HepG2 (cell line): ENCODE results near the gene ATE1. TPM values are rescaled to one million over a fixed set of nuclear protein-coding genes. Genes with fewer than 3 reads are reported as not detected.

Source experiments
- ATAC-seq: fragments of 200-7000 bp; cut with Tn5 transposase; 3 replicates; pipeline ENCODE4 v1.9.1; 2020; ENCODE audit warnings: mild to moderate bottlenecking, moderate library complexity
- BruUV-seq: library from RNA; stranded (reverse); fragments of 400-500 nt; replicated peaks from 2 replicates; lab custom pipeline; 2021; lab: Mats Ljungman, UMichigan
- CTCF ChIA-PET: fragments of 300-600 bp; formaldehyde crosslinking; extraction: SDS; loops from one replicate; lab custom pipeline; 2021; ENCODE audit warnings: low total read pairs, inconsistent platforms, low intra/inter-chr PET ratio; lab: Yijun Ruan, JAX
- POLR2A ChIA-PET: fragments of 350-600 bp; sonication (Branson Sonifier 250); formaldehyde crosslinking; loops from one replicate; lab custom pipeline; 2020; ENCODE audit warnings: antibody characterized with exemption, inconsistent platforms; lab: Yijun Ruan, JAX
- DNase-seq: peaks from one replicate; pipeline ENCODE4 v3.0.0-alpha.2; 2015; ENCODE audit warnings: low spot score
- FAIRE-seq: peaks from 3 replicates; lab custom pipeline; 2011; peaks lifted over from hg19 to GRCh38; lab: Jason Lieb, UNC
- H2AFZ ChIP-seq: one replicate; pipeline ENCODE4 v1.6.1; 2011; ENCODE audit warnings: low read length, inconsistent platforms
- H3K27ac ChIP-seq: fragments of 300-600 bp; 3 replicates; pipeline ENCODE4 v1.8.0; 2011; ENCODE audit warnings: mixed run types, mild to moderate bottlenecking, mixed read lengths, low read length, inconsistent platforms; ENCODE audit not compliant: insufficient read depth; ENCODE audit errors: extremely low read length
- H3K27me3 ChIP-seq, 2 experiments: fragments of 200-600 bp in 1 of 2; 2 replicates in 1 of 2; 3 replicates in 1 of 2; pipeline versions ENCODE4 v1.6.0 to v1.8.0; 2011; ENCODE audit warnings: low read length in 2 of 2, mild to moderate bottlenecking in 2 of 2, moderate library complexity in 2 of 2, inconsistent platforms in 1 of 2; ENCODE audit not compliant: insufficient read depth in 2 of 2, control insufficient read depth in 1 of 2
- H3K36me3 ChIP-seq, 2 experiments: fragments of 200-600 bp in 1 of 2; replicated peaks in 1 of 2; 2 replicates in 1 of 2; 3 replicates in 1 of 2; pipeline versions ENCODE4 v1.5.1 to v1.8.0; 2011; ENCODE audit warnings: low read length in 2 of 2, inconsistent platforms in 1 of 2; ENCODE audit not compliant: insufficient read depth in 2 of 2, control insufficient read depth in 1 of 2
- H3K4me1 ChIP-seq: 2 replicates; pipeline ENCODE4 v1.5.1; 2012; ENCODE audit warnings: low read length, inconsistent platforms; ENCODE audit not compliant: insufficient read depth
- H3K4me2 ChIP-seq: 2 replicates; pipeline ENCODE4 v1.6.0; 2011; ENCODE audit warnings: low read depth, low read length, inconsistent platforms
- H3K4me3 ChIP-seq, 3 experiments: fragments of 200-600 bp in 1 of 3; sonication (generic), shearing (Covaris generic) in 1 of 3; replicated peaks in 1 of 3; 2 replicates each; pipeline ENCODE4 v1.5.1; 2011 to 2016; ENCODE audit warnings: low read length in 3 of 3, inconsistent platforms in 2 of 3, low read depth in 2 of 3, mild to moderate bottlenecking in 2 of 3, control low read depth in 1 of 3, mixed read lengths in 1 of 3; ENCODE audit not compliant: insufficient read depth in 1 of 3
- H3K79me2 ChIP-seq: one replicate; pipeline ENCODE4 v1.6.1; 2011; ENCODE audit warnings: low read length, inconsistent platforms; ENCODE audit not compliant: insufficient read depth
- H3K9ac ChIP-seq: 2 replicates; pipeline ENCODE4 v1.6.0; 2011; ENCODE audit warnings: mild to moderate bottlenecking, low read depth, low read length, inconsistent platforms; ENCODE audit not compliant: insufficient read depth
- H3K9me3 ChIP-seq: 2 replicates; pipeline ENCODE4 v1.5.1; 2012; ENCODE audit warnings: mild to moderate bottlenecking, low read length
- H4K20me1 ChIP-seq: 2 replicates; pipeline ENCODE4 v1.6.0; 2011; ENCODE audit warnings: inconsistent platforms, mild to moderate bottlenecking, low read length, moderate library complexity; ENCODE audit not compliant: insufficient read depth
- CCDC6 ChIP-seq: sonication (generic); formaldehyde crosslinking; IDR thresholded peaks from 2 replicates; pipeline ENCODE4 v1.8.1; 2022; ENCODE audit warnings: mild to moderate bottlenecking, missing genetic modification reagents, moderate library complexity
- CENPT ChIP-seq: sonication (generic); formaldehyde crosslinking; IDR thresholded peaks from 2 replicates; pipeline ENCODE4 v1.8.0; 2022; ENCODE audit warnings: low read depth, mild to moderate bottlenecking, moderate library complexity, missing genetic modification reagents
- EP300 ChIP-seq, 3 experiments: sonication (generic) in 1 of 3; formaldehyde crosslinking in 1 of 3; IDR thresholded peaks; 2 replicates each; pipeline versions ENCODE4 v1.5.1 to v1.6.1; 2011 to 2020; ENCODE audit warnings: low read depth in 2 of 3, low read length in 2 of 3, borderline replicate concordance in 1 of 3, improper control_type of control experiment in 1 of 3, mild to moderate bottlenecking in 1 of 3, missing genetic modification reagents in 1 of 3, moderate library complexity in 1 of 3
- HOXA9 ChIP-seq: sonication (generic); formaldehyde crosslinking; IDR thresholded peaks from 2 replicates; pipeline ENCODE4 v1.8.1; 2022; ENCODE audit warnings: missing genetic modification reagents, mild to moderate bottlenecking, moderate library complexity, borderline replicate concordance
- HOXD1 ChIP-seq: sonication (generic); formaldehyde crosslinking; IDR thresholded peaks from 2 replicates; pipeline ENCODE4 v1.5.0; 2020; ENCODE audit warnings: missing genetic modification reagents
- KAT8 ChIP-seq: IDR thresholded peaks from 2 replicates; pipeline ENCODE4 v1.6.1; 2016; ENCODE audit warnings: missing genetic modification reagents, missing compliant biosample characterization
- NBN ChIP-seq: fragments of 450-650 bp; conservative IDR thresholded peaks from 2 replicates; pipeline ENCODE4 v1.6.1; 2017
- PAF1 ChIP-seq: IDR thresholded peaks from 2 replicates; pipeline ENCODE4 v1.6.1; 2016; ENCODE audit warnings: missing genetic modification reagents, missing compliant biosample characterization
- SRY ChIP-seq: sonication (generic); formaldehyde crosslinking; IDR thresholded peaks from 2 replicates; pipeline ENCODE4 v1.8.0; 2022; ENCODE audit warnings: mild to moderate bottlenecking, missing genetic modification reagents
- TAF15 ChIP-seq: fragments of 200-400 bp; formaldehyde crosslinking; IDR thresholded peaks from one replicate; pipeline ENCODE4 v1.6.1; 2018; ENCODE audit warnings: mild to moderate bottlenecking, low read depth, low read length; ENCODE audit not compliant: poor library complexity, severe bottlenecking
- YY1 ChIP-seq: IDR thresholded peaks from 2 replicates; pipeline ENCODE4 v1.6.1; 2011; ENCODE audit warnings: low read length, low read depth, moderate library complexity, mild to moderate bottlenecking; ENCODE audit not compliant: insufficient read depth, insufficient replicate concordance
- ZNF282 ChIP-seq: fragments of 450-650 bp; IDR thresholded peaks from 2 replicates; pipeline ENCODE4 v1.6.1; 2018; ENCODE audit not compliant: partially characterized antibody
- ZNF317 ChIP-seq: sonication (generic); formaldehyde crosslinking; IDR thresholded peaks from 2 replicates; pipeline ENCODE4 v1.5.0; 2020; ENCODE audit warnings: mild to moderate bottlenecking, missing genetic modification reagents
- ZNF331 ChIP-seq: sonication (generic); formaldehyde crosslinking; IDR thresholded peaks from 2 replicates; pipeline ENCODE4 v1.4.0; 2020; ENCODE audit warnings: missing genetic modification reagents
- ZNF33A ChIP-seq: sonication (generic); formaldehyde crosslinking; IDR thresholded peaks from 2 replicates; pipeline ENCODE4 v1.5.1; 2020; ENCODE audit warnings: missing genetic modification reagents, mild to moderate bottlenecking, moderate library complexity, borderline replicate concordance
- ZNF33B ChIP-seq: sonication (generic); formaldehyde crosslinking; IDR thresholded peaks from 2 replicates; pipeline ENCODE4 v1.5.1; 2020; ENCODE audit warnings: mild to moderate bottlenecking, missing genetic modification reagents
- ZNF703 ChIP-seq: sonication (generic); formaldehyde crosslinking; IDR thresholded peaks from 2 replicates; pipeline ENCODE4 v1.5.1; 2020; ENCODE audit warnings: missing genetic modification reagents, mild to moderate bottlenecking, moderate library complexity, borderline replicate concordance
- ZNF777 ChIP-seq: sonication (generic); formaldehyde crosslinking; IDR thresholded peaks from 2 replicates; pipeline ENCODE4 v1.4.0; 2020; ENCODE audit warnings: missing genetic modification reagents
- ZSCAN12 ChIP-seq: sonication (generic); formaldehyde crosslinking; IDR thresholded peaks from 2 replicates; pipeline ENCODE4 v1.9.0; 2021; ENCODE audit warnings: mild to moderate bottlenecking, missing genetic modification reagents
- ZSCAN9 ChIP-seq: IDR thresholded peaks from 2 replicates; pipeline ENCODE4 v1.6.1; 2016; ENCODE audit warnings: borderline replicate concordance
- WGBS: methylation state at CpG from one replicate; pipeline ENCODE4 v1.1.6; 2017; ENCODE audit warnings: low lambda C conversion rate; 5-methylcytosine and 5-hydroxymethylcytosine counted together
- in situ Hi-C: cut with HindIII; loops from 2 replicates; pipeline ENCODE4 v1.10.0; 2017; ENCODE audit warnings: low pct_unique_long_range_greater_than_20kb; ENCODE audit not compliant: extremely low pct_ligation_motif_present
- intact Hi-C: fragments of 100-400 bp; cut with micrococcal nuclease; formaldehyde crosslinking; loops from one replicate; pipeline ENCODE4 v1.10.0; 2022; ENCODE audit not compliant: unreplicated experiment
- polyA plus RNA-seq, 8 experiments: library from polyadenylated mRNA; depleted of rRNA in 3 of 8; stranded (reverse) in 7 of 8; unstranded in 1 of 8; fragments of >200 nt; fragmentation: Illumina TruSeq in 4 of 8; extraction: Trizol in 4 of 8; gene quantifications; 2 replicates each; pipeline versions ENCODE4 v1.2.1 to v1.2.3, GENCODE V29; 2011 to 2016; ENCODE audit warnings: low read depth in 4 of 8, missing spikeins in 1 of 8, mixed read lengths in 1 of 8; ENCODE audit not compliant: insufficient read depth in 1 of 8
- total RNA-seq, 5 experiments: library from RNA; depleted of rRNA; stranded (reverse); fragments of >200 nt; fragmentation: Illumina TruSeq; extraction: Trizol; gene quantifications; 2 replicates each; pipeline ENCODE4 v1.2.3, GENCODE V29; 2016; ENCODE audit warnings: low read depth in 1 of 5
- TF ChIP-seq, protein P1 (sequence below): sonication (generic); formaldehyde crosslinking; IDR thresholded peaks from 2 replicates; pipeline ENCODE4 v1.5.1; 2020; ENCODE audit warnings: mild to moderate bottlenecking, missing genetic modification reagents, moderate library complexity
- TF ChIP-seq, protein P2 (sequence below): sonication (generic); formaldehyde crosslinking; IDR thresholded peaks from 2 replicates; pipeline ENCODE4 v1.4.0; 2020; ENCODE audit warnings: mild to moderate bottlenecking, missing genetic modification reagents

Gene ATE1
- total and polyA plus RNA-seq, 2 of the 13 experiments (the other 11 are each of a cell fraction or from before 2014, with no cell fraction given), result 17.5 to 42.2 TPM

DNA sequence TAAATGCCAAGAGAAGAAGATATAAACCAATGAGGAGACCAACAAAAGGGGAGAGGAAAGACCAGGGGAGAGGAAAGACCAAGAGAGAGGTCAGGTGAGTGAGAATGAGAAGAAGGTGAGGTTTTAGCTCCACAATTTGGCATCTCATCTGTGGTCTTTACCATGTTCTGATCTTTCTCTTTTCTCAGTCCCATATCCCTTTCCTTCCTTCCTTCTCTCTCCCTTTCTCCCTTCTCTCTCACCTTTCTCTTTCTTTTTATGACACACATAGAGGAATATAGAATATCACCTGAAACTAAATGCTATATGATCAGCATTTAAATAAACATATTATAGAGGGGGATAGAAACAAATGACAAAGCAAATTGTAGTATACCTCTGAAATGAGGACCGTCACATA is 57.4 kb downstream of the ATE1 start:
- POLR2A ChIA-PET, result no interaction called here

DNA sequence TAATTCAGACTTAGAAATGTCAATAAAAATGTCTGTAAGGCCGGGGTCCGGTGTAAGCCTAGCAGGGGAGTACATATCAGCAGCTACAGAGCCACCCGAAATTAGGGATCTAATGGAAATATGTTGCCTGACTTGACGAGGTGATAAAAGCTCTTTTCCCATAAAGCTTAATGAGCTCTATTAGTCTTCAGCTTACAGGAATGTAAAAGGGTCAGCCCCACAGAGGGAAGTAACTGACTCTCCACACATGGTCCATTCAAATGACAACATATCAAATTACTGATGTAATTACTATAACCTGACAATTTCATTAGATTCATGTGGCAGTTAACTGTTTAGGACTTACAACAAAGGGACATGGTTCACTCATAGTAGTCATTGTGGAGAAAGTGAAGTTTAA is 62.3 kb downstream of the ATE1 start:
- CTCF ChIA-PET, result no interaction called here
- no TSS peak for BruUV-seq
- POLR2A ChIA-PET, result no interaction called here
- no peak for TF ChIP-seq ZSCAN9 (CRISPR knock-in tag)
- no peak for TF ChIP-seq ZNF282
- no peak for TF ChIP-seq HOXA9 (CRISPR knock-in tag)
- no peak for TF ChIP-seq ZNF703 (CRISPR knock-in tag)
- no peak for TF ChIP-seq CCDC6 (CRISPR knock-in tag)
- TF ChIP-seq, protein P1, sequence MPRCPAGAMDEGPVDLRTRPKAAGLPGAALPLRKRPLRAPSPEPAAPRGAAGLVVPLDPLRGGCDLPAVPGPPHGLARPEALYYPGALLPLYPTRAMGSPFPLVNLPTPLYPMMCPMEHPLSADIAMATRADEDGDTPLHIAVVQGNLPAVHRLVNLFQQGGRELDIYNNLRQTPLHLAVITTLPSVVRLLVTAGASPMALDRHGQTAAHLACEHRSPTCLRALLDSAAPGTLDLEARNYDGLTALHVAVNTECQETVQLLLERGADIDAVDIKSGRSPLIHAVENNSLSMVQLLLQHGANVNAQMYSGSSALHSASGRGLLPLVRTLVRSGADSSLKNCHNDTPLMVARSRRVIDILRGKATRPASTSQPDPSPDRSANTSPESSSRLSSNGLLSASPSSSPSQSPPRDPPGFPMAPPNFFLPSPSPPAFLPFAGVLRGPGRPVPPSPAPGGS (CRISPR knock-in tag), result no peak
- no peak for TF ChIP-seq EP300 (IDR thresholded peaks at IDR 0.05; ENCODE audit: low read depth in 2 of 2, low read length in 2 of 2)
- TF ChIP-seq EP300 (CRISPR knock-in tag; IDR thresholded peaks at IDR 0.05; ENCODE audit: borderline replicate concordance), result no peak
- TF ChIP-seq ZNF331, result no peak
- TF ChIP-seq, protein P2, sequence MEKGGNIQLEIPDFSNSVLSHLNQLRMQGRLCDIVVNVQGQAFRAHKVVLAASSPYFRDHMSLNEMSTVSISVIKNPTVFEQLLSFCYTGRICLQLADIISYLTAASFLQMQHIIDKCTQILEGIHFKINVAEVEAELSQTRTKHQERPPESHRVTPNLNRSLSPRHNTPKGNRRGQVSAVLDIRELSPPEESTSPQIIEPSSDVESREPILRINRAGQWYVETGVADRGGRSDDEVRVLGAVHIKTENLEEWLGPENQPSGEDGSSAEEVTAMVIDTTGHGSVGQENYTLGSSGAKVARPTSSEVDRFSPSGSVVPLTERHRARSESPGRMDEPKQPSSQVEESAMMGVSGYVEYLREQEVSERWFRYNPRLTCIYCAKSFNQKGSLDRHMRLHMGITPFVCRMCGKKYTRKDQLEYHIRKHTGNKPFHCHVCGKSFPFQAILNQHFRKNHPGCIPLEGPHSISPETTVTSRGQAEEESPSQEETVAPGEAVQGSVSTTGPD (CRISPR knock-in tag), result no peak
- TF ChIP-seq TAF15, result no peak
- no peak for TF ChIP-seq HOXD1 (CRISPR knock-in tag)
- no peak for TF ChIP-seq SRY (CRISPR knock-in tag)
- no peak for TF ChIP-seq ZNF317

More for the DNA sequence above, 57.4 kb downstream of the ATE1 start:
- H3K36me3 ChIP-seq, result peaks cover 7 to 41% of the 10 kb centered on the region in 2 experiments
- TF ChIP-seq NBN (no peak), ZNF33A (CRISPR knock-in tag) (no peak), YY1 (no peak), KAT8 (no peak), EP300 (IDR thresholded peaks at IDR 0.05; ENCODE audit: low read depth in 2 of 2, low read length in 2 of 2) (no peak), EP300 (CRISPR knock-in tag; IDR thresholded peaks at IDR 0.05; ENCODE audit: borderline replicate concordance) (no peak), ZSCAN12 (CRISPR knock-in tag) (no peak), CENPT (no peak), ZNF33B (no peak), ZNF777 (CRISPR knock-in tag) (no peak), PAF1 (CRISPR knock-in tag) (no peak)
- 100% methylated on average over 1 of the region's 1 CpG for WGBS
- no peaks in the 10 kb centered on the region for H3K79me2 ChIP-seq
- CTCF ChIA-PET, result no interaction called here
- no peaks in the 10 kb centered on the region for H3K9me3 ChIP-seq
- no peaks in the 10 kb centered on the region for H3K4me1 ChIP-seq
- H3K27me3 ChIP-seq, result no peaks in the 10 kb centered on the region
- no peak for FAIRE-seq
- H4K20me1 ChIP-seq, result no peaks in the 10 kb centered on the region; the same call in 1 of the 2 replicates
- intact Hi-C loops, result no loop called here
- no TSS peak for BruUV-seq
- H3K9ac ChIP-seq, result no peak overlapping the region
- H2AFZ ChIP-seq, result no peak overlapping the region
- ATAC-seq, result no peak
- in situ Hi-C loops, result no loop called here
- no peak overlapping the region for H3K4me3 ChIP-seq
- no peak overlapping the region for H3K4me2 ChIP-seq
- no peak overlapping the region for H3K27ac ChIP-seq
- no peak for DNase-seq

More for the DNA sequence above, 62.3 kb downstream of the ATE1 start:
- no peaks in the 10 kb centered on the region for H3K79me2 ChIP-seq
- H3K4me1 ChIP-seq, result no peaks in the 10 kb centered on the region
- no peaks in the 10 kb centered on the region for H4K20me1 ChIP-seq
- no peak overlapping the region for H3K27ac ChIP-seq
- intact Hi-C loops (no loop called here), in situ Hi-C loops (no loop called here)
- no peak overlapping the region for H2AFZ ChIP-seq
- DNase-seq, result no peak
- H3K4me3 ChIP-seq, result no peak overlapping the region
- H3K4me2 ChIP-seq, result no peak overlapping the region
- peaks cover 9 to 42% of the 10 kb centered on the region in 2 experiments; a peak in 4 of 5 replicates for H3K36me3 ChIP-seq
- H3K27me3 ChIP-seq, result no peaks in the 10 kb centered on the region
- FAIRE-seq, result no peak
- H3K9ac ChIP-seq, result no peak overlapping the region
- no peak for ATAC-seq
- 98% methylated on average over 4 of the region's 4 CpGs for WGBS
- H3K9me3 ChIP-seq, result no peaks in the 10 kb centered on the region
